RPMI8226 (cell line): ENCODE results near the gene PTDSS2.
"Not testable (repeated sequence)": the region's sequence is repeated elsewhere in the genome, so short reads cannot be mapped to it uniquely, and the experiment has no call there.

Experiments
- DNase-seq: peaks from one replicate; pipeline ENCODE4 v3.0.0-alpha.2; 2015

PTDSS2 gene

DNA sequence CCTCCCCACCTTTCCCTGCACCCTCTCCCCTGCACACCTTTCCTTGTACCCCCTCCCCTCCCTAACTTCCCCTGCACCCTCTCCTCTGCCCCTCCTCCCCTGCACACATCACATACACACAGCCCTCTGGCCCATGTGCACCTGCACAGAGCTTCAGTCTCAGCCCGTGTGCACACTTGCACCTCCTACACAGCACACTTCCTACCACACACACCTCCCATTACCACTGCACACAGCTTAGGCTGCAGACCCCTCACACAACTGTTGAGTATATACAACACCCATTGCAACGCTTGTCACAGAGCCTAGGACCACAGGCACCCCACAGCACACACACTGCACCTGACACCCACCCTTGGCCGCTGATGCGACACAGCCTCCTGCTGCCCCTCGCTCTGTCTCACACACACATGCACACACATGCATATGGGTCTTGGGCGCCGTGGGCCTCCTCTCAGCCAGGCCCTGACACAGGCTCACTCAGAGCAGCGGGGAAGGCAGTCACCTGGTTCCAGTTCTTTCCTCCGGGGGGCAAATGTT is 35.7 kb upstream of the PTDSS2 start:
- no peak for DNase-seq

DNA sequence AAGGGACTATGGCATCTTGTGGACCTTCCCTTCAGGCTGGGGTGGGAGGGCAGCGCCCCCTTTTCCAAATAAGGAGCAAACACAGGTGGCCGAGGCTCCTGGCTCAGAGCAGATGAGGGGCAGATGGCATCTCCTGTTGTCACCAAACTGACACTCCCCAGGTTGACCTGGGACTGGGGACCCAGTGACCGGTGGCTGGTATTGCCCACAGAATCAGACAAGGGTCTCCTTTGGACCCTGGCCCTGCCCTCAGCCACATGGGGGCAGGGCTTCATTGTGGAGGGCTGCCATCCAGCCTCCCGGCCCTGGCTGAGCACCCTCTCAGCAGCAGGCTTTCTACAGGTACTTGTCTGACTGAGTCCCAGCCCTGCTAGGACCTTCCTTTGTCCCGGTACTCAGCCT is 34.4 kb upstream of the PTDSS2 start:
- DNase-seq: no peak

DNA sequence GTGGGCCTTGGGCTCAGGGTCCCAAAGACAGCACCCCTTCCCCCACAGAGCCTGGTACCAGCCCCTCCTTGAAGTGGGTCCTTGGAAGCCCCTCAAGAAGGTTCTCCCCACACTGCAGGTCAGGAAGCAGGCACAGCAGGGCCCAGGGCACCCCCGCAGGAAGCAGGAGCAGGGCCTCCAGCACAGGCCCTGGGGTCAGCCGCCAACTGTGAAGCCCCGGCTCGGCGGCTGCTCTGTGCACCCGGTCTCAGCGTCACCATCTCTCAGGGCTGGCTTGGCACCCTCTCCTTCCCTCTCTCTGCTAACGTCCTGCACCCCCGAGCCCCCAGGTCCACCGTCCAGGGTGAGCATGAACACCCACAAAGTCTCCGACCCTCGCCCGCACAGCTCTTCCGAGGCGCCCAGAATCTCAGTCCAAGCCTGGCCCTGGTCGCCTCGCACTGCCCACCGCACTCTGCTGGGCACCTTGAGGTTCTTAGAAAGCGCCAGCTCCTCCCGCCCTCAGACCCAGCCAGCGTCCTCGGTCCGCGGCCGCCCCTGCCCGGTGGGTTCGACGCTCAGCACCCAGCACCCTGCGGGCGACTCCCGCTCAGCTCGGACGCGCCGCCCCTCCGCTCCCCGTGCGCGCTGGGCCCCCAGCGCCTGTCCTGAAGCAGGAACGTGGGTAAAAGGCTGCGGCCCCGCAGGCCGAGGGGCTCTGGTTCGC is 33.9 kb upstream of the PTDSS2 start:
- DNase-seq: no peak

DNA sequence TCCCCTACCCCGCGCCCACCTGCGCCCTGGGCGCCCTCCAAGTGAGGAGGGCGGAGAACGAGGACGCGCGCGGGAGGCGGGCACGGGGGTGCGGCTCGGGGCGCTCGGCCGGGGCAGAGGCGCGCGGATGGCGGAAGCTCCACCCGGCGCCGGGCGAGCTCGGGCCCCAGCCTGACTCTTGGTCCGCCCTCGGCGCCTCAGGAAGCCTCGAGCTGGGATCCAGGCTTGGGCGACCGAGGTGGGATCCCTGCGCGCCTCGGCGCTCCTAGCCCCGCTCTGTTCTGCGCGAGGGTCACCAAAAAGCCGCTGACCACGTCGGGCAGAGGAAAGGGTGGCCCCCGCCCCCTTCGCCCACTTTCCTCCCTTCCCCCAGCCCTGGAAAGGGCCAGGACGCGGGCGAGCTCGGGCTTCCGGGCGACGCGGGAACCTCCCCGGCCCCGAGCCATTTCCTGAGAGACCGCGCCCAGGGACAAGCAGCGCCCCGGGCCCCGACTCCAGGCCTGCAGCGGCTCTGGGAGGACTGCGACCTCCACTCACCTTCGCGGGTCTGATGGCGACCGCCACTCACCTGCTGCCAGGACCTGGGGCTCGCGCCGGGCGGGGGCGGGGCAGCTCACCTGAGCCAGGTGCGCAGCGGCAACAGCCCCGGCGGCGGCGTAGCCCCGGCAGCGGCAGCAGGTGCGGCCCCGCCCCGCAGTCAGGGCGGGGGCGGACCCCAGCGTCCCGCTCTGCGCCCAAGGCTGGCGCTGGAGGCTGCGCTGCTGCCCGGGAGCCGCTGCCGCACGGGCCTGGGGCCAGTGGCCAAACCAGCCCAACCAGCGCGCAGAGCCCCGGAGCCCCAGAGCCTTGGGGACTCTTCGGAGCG is 33.1 kb upstream of the PTDSS2 start:
- DNase-seq: peak; percentile 69

DNA sequence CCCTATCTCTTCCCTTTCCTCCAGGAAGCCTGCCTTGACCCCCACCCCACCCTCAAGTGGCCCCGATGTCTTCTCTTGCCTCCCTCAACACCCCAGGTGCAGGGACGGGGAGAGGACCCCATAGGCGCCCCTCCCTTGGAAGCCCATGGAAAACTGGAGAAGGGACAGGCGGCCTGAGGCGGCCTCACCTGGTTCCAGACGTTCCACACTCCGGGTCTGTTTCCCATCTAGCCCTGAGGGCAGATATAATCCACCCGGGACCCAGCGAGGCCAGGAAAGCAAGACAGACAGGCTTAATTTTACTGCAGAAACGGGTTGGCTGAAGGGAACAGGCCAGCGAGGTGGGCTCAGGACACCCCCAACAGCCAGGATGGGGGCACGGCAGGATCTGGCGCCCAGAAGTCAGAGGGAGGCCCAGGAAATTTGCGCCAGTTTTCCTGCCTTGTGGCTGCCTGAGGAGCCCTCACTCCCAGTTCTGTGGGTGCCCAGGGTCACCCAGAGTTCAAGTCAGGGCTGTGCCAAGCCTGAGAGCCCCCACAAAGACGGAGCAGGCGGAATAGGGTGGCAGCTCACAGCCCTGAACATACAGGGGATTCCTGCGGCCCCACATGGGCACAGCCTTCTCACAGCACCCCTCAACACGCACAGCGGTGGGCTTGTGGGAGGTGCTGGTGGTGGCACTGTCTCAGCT is 32.3 kb upstream of the PTDSS2 start:
- DNase-seq: no peak

DNA sequence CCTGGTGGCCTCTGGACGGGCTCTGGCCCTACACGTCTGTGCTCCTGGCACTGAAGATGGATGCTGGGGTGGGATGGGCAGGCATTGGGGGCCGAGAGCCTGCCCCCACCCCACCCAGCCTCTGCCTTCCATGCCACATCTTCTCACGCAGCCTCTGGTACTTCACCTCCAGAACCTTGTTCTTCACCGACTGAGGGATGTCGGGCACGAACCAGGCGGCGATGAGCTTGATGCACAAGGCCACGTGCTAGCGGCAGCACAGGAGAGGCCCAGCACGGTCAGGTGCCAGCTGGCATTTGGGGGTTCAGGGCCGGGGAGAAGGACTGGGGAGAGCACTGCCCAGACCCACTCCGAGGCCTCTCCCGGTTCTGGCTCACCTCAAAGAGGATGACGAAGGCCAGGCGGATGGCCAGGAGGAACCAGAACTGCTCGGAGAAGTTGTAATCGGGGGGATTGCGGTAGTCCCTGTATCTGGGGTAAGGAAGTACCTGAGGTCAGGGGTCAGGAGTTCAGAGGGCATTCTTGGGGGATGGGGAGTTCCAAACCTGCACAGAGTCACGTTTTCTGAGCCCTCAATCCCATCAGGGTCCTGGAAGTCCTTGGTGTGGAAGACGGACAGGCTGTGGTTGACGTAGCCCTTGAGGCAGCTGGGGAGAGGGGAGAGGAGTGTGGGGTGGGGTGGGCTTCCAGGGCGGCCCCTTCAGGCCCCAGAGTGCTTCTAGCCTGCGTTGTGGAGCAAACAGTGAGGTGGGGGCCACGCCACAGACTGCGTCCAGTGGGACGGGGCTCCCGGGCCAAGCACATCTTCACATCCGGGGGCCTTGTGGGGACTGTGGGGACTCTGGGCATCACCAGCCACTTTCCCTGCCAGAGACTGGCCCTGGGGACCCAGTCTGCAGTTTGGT is 31.5 kb upstream of the PTDSS2 start:
- DNase-seq: no peak

DNA sequence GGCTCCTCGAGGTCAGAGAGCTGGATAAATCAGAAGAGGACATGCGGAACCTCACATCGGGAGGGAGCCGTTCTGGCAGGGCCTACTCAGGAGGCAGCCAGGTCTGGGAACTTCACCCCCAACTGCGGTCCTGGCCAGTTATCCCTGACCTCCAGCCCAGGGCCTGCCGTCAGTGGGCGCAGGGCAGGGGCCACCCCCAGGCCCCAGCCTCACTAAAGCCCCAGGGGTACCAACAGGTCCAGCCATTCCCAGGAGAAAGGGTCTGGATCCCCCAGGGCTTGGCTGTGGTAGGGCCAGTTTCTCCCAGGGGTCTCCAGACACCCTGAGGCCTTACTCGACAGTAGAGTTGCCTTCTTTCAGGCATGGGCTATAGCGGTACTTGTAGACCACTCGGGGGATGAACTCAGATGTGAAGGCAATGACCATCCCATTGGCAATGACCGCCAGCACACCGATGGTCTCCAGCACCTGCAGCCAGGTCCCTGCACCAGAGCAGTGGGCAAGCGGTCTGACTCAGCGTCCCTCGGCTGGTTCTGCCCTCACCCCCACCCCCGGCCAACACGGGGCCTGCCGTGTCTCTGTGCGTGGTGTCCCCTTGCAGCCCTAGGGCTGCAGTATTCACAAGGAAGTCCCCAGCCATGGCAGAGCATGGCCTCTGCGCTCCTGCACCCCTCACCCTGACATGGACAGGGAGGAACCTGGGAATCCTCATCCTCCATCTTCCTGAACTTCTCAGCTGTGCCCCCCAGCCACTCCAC is 30.7 kb upstream of the PTDSS2 start:
- DNase-seq: no peak

DNA sequence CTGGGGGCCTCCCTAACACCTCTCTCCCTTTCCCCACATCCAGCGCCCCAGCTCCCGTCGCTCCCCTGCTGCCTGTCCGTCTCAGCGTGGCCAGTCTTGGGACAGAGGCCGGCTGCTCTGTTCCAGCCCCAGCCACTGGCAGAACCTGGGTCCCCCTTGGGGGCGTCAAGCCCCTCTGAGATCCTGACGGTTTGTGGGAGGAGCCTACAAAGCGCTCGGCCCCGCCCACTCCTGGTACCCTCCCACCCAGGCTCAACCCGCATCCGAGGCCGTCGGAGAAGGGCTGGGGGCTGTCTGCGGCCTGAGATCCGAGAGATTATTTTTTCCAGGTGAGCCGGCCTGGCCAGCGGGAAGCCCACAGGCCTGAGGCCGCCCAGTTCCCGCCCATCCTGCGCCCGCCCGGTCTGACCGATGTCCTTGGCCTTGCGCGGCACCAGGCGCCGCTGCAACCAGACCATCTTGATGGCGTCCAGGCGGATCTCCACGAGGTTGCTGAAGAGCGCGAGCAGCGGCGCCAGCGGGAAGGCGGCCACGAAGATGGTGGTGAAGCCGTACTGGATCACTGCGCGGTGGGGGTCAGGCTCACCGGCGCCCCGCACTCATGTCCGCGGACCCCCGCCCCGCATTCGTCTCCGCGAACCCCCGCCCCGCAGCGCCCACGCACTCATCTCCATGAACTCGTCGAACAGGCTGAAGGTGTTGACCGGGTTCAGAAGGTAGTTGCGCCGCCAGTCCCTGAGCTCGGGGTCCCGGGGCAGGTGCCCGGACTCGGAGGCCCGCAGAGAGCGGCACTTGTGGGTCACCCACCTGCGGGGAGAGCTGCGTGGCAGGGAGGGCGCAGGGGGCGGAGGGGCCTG is 29.8 kb upstream of the PTDSS2 start:
- DNase-seq: no peak

DNA sequence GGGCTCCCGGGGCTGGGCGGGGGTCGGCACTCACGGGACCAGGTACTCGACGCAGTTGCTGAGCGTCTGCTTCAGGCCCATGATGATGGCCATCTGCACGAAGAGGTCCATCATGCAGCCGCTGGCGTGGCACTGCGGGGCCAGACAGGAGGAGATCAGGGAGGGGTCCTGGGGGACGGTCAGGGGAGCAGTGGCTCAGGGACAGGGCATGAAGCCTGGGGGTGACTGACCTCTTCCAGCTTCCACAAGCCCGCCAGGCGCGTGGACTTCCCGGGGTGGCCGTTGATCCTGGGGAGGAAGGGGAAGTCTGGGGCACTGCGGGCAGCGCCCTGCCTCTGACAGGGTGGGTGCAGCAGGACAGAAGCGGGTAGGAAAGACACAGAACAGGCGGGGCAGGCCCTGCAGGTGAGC is 29.2 kb upstream of the PTDSS2 start:
- DNase-seq: no peak

DNA sequence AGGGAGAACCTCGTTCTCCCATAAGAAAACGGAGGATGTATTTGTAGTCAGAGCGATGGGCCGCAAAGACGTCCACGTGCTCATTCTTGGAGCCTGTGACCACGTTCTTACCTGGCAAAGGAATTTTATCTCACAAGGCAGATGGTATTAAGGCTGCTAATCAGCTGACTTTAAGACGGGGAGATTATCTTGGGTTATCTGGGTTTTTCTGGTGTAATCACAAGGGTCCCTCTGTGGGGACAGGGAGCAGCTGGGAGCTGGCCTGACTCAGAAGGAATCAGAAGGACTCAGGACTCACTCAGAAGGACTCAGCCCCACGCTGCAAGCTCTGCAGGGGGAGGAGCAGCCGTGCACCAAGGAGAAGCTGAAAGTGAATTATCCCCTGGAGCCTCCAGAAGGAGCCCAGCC is 27.8 kb upstream of the PTDSS2 start:
- DNase-seq: no peak

DNA sequence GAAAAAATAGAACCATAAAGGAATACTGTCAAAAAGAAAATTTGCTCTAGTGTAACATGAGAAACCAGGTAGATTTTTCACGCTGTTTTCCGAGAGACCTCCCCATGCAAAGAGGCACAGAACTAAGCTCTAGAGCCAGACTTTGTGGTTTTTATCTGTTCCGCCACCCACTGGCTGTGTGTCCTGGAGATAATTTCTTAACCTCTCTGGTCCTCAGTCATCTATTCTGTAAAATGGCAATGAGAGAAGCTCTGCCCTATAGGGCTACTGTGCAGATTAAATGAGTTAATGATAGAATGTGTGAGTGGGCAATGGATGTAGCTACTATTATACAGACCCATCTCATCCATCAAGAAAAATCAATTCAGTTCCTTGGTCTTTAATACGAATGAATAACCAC is 25.8 kb upstream of the PTDSS2 start:
- no peak for DNase-seq

DNA sequence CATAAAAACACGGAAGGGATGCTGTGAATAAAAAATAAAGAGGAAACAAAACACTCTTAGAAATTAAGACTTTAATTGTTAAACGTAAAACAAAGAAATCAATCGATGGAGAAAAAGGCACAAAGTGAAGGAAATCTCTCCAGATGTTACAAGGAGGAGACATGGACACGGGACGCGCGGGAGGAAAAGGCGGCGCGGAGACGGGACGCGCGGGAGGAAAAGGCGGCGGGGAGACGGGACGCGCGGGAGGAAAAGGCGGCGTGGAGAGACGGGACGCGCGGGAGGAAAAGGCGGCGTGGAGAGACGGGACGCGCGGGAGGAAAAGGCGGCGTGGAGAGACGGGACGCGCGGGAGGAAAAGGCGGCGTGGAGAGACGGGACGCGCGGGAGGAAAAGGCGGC is 25.3 kb upstream of the PTDSS2 start:
- DNase-seq: not testable (repeated sequence)

DNA sequence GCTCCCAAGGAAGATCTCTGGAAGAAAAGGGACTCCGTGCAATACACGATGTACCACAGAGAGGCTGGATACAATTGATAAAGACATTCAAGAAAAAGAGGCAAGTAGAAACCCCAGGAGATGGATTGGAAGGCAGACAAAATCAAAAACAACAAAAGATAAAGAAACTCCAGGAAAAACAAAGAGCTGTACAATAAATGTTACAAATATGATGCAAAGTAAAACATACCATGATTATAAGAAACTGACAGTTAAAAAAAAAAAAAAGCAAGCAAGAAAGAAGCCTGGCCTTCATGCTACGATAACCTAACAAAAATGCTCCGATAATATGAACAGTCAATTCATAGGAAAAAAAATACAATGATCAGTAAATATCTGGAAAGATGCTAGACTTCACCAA is 24.8 kb upstream of the PTDSS2 start:
- DNase-seq: no peak

DNA sequence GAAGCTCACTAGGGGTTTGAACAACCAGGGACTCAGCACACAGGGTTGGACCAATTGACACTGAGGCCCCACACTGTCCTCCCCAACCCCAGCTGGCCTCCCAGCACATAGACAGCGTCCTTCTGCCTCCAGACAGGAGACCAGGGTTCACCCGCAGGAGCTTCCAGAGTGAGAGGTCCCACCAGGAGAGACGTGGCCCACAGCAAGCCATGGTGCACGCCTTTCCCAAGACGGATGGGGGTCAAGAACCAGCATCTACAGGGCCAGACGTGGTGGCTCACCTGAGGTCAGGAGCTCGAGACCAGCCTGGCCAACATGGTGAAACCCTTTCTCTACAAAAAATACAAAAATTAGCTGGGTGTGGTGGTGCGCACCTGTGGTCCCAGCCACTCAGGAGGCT is 23.2 kb upstream of the PTDSS2 start:
- DNase-seq: no peak

DNA sequence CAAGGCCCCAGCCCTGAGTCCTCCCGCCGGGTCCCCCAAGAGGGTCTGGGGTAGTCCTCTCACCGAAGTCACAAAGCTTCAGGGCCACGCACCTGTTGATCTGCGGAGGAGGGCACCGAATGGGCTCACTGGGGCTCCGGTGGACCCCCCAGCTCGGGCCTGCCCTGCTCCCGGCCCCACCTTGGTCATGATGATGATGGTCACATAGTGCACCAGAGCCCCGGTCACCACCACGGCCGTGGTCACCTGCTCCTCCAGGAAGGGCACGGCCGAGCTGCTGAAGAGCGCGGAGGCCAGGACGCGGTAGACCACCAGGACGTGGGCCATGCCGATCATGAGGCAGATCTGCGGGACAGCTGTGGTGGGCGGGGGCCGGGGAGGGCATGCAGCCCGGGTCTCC is 21.8 kb upstream of the PTDSS2 start:
- no peak for DNase-seq

DNA sequence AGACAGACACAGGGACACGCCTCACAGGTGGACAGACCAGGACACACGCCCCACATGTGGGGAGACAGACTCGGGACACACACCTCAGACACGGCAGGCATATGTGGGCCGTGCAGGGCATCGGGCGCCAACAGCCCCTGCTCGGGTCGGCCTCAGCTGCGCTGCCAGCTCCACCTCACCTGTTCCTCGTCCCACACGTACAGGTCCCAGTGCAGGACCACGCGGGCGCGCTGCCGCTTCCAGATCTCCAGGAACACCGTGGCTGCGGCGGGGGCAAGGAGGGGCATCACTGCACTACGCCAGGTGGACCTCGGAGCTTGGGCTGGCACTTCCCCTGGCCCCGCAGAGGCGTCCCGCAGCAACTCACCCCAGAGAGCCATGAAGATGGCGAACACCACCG is 20.7 kb upstream of the PTDSS2 start:
- DNase-seq: no peak

DNA sequence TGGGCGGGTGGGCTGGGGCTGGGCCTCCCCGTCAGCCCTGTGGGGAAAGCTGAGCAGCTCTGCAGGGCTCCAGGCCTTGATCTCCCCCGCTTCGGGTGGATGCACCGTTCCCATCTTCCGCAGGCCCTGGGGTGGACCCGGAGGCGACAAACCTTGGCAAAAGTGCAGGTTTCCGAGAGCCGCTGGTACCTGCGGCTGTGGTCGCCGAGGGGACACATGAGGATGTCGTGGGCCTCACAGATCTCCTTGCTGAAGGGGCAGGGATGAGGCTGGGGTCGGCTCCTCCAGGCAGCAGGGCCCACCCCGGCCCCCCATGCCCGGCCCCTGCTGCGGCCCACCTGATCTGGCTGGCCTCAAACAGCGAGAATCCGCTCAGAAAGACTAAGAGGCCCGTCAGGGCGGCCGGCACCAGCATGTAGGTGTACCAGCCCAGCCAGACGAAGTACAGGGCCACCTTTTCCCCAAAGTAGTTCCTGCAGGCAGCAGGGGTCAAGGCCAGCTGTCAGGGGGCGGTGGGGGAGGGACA is 20.1 kb upstream of the PTDSS2 start:
- no peak for DNase-seq

DNA sequence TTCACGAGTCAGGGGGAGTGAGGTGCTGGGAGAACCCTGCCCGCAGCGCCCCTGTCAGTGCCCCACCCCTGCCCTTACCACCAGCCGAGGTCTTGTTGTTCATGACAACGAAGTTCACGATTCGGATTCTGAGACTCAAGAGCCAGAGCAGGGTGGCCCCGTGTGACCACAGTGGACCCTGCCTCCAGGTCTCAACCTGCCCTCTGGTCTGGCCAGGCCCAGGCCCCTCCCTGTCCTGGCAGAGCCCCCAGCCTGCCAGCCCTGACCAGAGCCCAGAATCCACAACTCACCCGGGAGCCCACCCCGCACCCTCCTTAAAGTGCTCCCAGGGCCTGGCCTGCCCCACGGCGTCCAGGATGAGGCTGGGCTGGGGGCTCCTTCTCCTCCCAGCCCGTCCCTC is 18.2 kb upstream of the PTDSS2 start:
- no peak for DNase-seq

DNA sequence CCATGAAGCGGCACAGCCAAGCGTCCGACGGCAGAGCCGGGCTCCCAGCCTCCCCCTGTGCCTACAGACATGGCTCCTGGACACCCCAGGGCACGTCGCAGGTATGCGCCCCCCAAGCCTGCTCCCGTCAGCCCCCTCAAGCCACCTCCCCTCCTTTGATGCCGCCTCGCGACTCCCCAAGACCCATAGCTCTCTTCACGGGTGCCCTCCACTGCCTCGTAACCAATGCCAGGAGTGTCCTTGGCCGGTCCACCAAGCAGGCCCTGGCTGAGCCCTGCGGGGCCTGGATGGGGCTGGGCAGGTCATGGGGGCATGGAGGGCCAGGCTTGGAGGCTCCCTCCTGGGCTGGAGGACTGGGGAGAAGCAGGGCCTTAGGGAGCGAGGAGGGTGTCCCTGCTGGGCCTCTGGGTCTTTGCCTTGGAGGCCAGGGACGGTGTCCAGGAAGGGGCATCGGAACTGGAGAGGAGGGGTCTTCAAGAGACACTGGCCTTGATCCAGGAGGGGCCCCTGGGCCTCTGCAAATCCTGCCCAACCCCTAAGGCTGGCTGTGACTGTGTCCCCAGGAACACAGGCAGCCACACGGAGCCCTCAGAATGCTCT is 17.5 kb upstream of the PTDSS2 start:
- DNase-seq: no peak

DNA sequence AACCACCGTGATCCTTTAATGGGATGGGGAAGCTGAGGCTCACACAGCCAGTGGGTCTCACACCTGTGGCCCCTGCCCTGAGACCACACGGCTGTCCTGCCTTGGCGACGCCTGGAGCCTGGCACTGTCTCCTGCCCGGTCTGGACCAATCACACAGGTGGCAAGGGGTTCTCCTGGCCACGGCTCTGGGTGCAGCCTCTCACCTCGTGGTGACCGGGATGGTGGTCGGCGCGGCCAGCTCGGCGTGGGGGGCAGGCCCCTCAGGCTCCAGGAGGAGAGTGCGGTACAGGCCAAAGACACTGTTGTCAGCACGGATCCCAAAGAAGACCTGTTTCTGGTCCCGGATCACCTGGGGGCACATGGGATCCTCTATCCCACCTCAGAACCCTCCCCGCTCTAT is 17.0 kb upstream of the PTDSS2 start:
- DNase-seq: no peak
